BJ (cell line): ENCODE measurements around the gene FPR3. TPM values are rescaled to one million over a fixed set of nuclear protein-coding genes. Genes with fewer than 3 reads are reported as not detected.
"Not testable (repeated sequence)": the region's sequence is repeated elsewhere in the genome, so short reads cannot be mapped to it uniquely, and the experiment has no call there.

Source experiments
- CTCF ChIA-PET: fragments of 350-600 bp; formaldehyde crosslinking; extraction: SDS; loops from one replicate; lab custom pipeline; 2021; ENCODE audit warnings: antibody characterized with exemption, inconsistent platforms; lab: Yijun Ruan, JAX
- POLR2A ChIA-PET: fragments of 300-600 bp; sonication (Branson Sonifier 250); formaldehyde crosslinking; extraction: SDS; loops from one replicate; lab custom pipeline; 2021; ENCODE audit warnings: antibody characterized with exemption; lab: Charles Lee
- DNase-seq: peaks from one replicate; pipeline ENCODE4 v3.0.0-alpha.2; 2011; ENCODE audit warnings: low read depth
- H3K27me3 ChIP-seq: 2 replicates; pipeline ENCODE4 v1.6.0; 2011; ENCODE audit warnings: low read length; ENCODE audit not compliant: control insufficient read depth, insufficient read depth
- H3K36me3 ChIP-seq: 2 replicates; pipeline ENCODE4 v1.5.1; 2011; ENCODE audit warnings: low read length; ENCODE audit not compliant: control insufficient read depth, insufficient read depth
- H3K4me3 ChIP-seq: 2 replicates; pipeline ENCODE4 v1.5.1; 2011; ENCODE audit warnings: low read depth, mild to moderate bottlenecking, control low read depth, low read length
- CTCF ChIP-seq: IDR thresholded peaks from 2 replicates; pipeline ENCODE4 v1.5.1; 2011; ENCODE audit warnings: low read depth, mild to moderate bottlenecking, control low read depth, inconsistent platforms, low read length, moderate library complexity; ENCODE audit not compliant: insufficient read depth
- polyA plus RNA-seq: library from polyadenylated mRNA; depleted of rRNA; stranded (reverse); fragments of >200 nt; gene quantifications from 2 replicates; pipeline ENCODE4 v1.2.3, GENCODE V29; 2011

FPR3 gene
- polyA plus RNA-seq, 1 experiment: not detected

- no peak for TF ChIP-seq CTCF
- ChIA-PET CTCF (interaction anchor here (0.7 kb wide), 1 partner anchor 89 kb away, joined by 3 read pairs; no protein-coding TSS in a partner anchor), POLR2A (no interaction called here)
- H3K27me3 ChIP-seq: no peaks in the 10 kb centered on the region
- H3K36me3 ChIP-seq: no peaks in the 10 kb centered on the region
- no peak overlapping the region for H3K4me3 ChIP-seq
- DNase-seq: no peak
Measured at GRCh38 chr19:51765086-51765485, 29.9 kb upstream of the FPR3 start.

DNA sequence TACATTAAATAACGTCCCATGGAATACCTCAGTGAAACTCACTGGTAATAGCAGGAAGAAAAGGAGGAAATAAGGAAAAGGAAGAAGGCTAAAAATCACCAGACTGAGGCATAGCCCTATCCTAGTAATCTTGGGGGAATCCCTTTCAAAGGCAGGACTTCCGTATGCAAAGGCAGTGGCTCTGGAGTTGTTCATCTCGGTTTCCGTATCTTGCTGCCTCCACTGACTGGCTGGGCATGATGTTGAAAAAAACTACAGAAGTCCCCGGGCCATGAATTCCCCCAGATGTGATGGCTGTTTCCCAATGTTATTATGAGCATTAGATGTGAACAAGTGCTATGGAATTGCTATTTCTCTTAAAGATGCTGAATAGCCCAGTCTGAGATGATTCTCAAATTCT lies 28.5 kb upstream of the FPR3 start:
- POLR2A ChIA-PET: no interaction called here
- Histone ChIP-seq H3K4me3 (no peak overlapping the region), H3K36me3 (no peaks in the 10 kb centered on the region), H3K27me3 (no peaks in the 10 kb centered on the region)
- CTCF ChIA-PET: no interaction called here
- no peak for DNase-seq
- no peak for TF ChIP-seq CTCF

GRCh38 chr19:51771376-51772130 lies 23.4 kb upstream of the FPR3 start:
- no peaks in the 10 kb centered on the region for H3K27me3 ChIP-seq
- no peak for TF ChIP-seq CTCF
- no peak overlapping the region for H3K4me3 ChIP-seq
- ChIA-PET CTCF (interaction anchor here (0.9 kb wide), 1 partner anchor 114 kb away, joined by 5 read pairs; no protein-coding TSS in a partner anchor), POLR2A (no interaction called here)
- H3K36me3 ChIP-seq: no peaks in the 10 kb centered on the region
- no peak for DNase-seq

DNA sequence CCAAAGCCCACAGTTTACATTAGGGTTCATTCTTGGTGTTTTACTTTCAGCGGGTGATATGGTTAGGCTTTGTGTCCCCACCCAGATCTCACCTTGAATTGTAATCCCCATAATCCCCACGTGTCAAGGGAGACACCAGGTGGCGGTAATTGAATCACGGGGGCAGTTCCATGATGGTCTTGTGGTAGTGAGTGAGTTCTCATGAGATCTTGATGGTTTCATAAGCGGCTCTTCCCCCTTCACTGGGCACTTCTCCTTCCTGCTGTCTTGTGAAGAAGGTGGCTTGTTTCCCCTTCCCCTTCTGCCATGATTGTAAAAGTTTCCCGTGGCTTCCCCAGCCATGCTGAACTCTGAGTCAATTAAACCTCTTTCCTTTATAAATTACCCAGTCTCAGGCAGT lies 22.0 kb upstream of the FPR3 start:
- no peak for DNase-seq
- ChIA-PET CTCF (no interaction called here), POLR2A (no interaction called here)
- Histone ChIP-seq H3K27me3 (no peaks in the 10 kb centered on the region), H3K36me3 (no peaks in the 10 kb centered on the region), H3K4me3 (no peak overlapping the region)
- TF ChIP-seq CTCF: no peak

- CTCF ChIA-PET: interaction anchor here (1.6 to 2.2 kb wide), 6 partner anchors 32 to 303 kb away, joined by 4 to 29 read pairs (median 12); no protein-coding TSS in a partner anchor
Measured at GRCh38 chr19:51776561-51776960, 18.4 kb upstream of the FPR3 start.

More at GRCh38 chr19:51776561-51776960, 18.4 kb upstream of the FPR3 start:
- H3K36me3 ChIP-seq, POLR2A ChIA-PET, H3K27me3 ChIP-seq, DNase-seq, H3K4me3 ChIP-seq: not testable (repeated sequence)
